Fibroblast of lung (primary cell): ENCODE measurements around the gene PPIL3.

Source experiments
- CTCF ChIP-seq, 2 donors: IDR thresholded peaks in 1 of 2; conservative IDR thresholded peaks in 1 of 2; 1 replicate in 1 of 2; 2 replicates in 1 of 2; pipeline ENCODE4 v1.5.1; 2011 to 2012; ENCODE audit warnings: low read length in 2 of 2, control low read depth in 1 of 2, inconsistent platforms in 1 of 2, low read depth in 1 of 2, mild to moderate bottlenecking in 1 of 2
- EZH2 ChIP-seq: IDR thresholded peaks from 2 replicates; pipeline ENCODE4 v1.5.1; 2012; ENCODE audit warnings: low read length, control low read depth, mild to moderate bottlenecking; ENCODE audit errors: missing control alignments

DNA sequence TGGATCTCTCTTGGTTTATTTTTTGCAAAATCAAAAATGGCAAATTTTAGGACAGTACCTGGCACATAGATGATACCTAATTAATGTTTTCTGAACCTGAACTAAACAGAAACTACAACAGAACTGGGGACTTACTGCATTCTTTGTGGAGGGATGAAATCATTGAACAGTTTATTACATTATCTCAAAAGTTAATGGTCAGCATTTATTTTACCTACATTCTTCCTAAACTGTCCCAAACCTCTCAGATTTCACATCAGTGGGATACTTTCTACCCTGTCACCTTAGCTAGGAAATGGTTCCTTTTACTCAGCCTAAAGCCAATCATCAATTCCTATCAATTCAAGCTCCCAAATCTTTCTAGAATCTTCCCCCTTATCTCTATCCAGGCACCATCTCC is 10.6 kb upstream of the PPIL3 start:
- TF ChIP-seq CTCF (conservative IDR thresholded peaks at IDR 0.05 in 1 of 2, IDR thresholded peaks at IDR 0.05 in 1 of 2; ENCODE audit: low read depth in 1 of 2, low read length in 2 of 2), result no peak
- no peak for TF ChIP-seq EZH2
